22Rv1 (cell line): ENCODE results near the gene ALDH16A1.

Experiments used
- H3K27ac ChIP-seq: fragments of 450-650 bp; 2 replicates; pipeline ENCODE4 v1.5.1; 2017
- CTCF ChIP-seq: fragments of 450-650 bp; IDR thresholded peaks from 2 replicates; pipeline ENCODE4 v1.5.1; 2017; ENCODE audit warnings: mild to moderate bottlenecking
- ZFX ChIP-seq: fragments of 450-650 bp; IDR thresholded peaks from 2 replicates; pipeline ENCODE4 v1.6.1; 2017; ENCODE audit warnings: antibody characterized with exemption, borderline replicate concordance

The ALDH16A1 gene

GRCh38 chr19:49461656-49462055 lies 8.6 kb downstream of the ALDH16A1 start:
- TF ChIP-seq ZFX (no peak), CTCF (no peak)
- H3K27ac ChIP-seq = no peak overlapping the region

GRCh38 chr19:49462492-49462891 lies 9.5 kb downstream of the ALDH16A1 start:
- no peak for TF ChIP-seq CTCF
- no peak for TF ChIP-seq ZFX

GRCh38 chr19:49463960-49464740 lies 11.1 kb downstream of the ALDH16A1 start:
- TF ChIP-seq ZFX (no peak), CTCF (no peak)
- no peak overlapping the region for H3K27ac ChIP-seq

More at GRCh38 chr19:49462492-49462891, 9.5 kb downstream of the ALDH16A1 start:
- H3K27ac ChIP-seq = no peak overlapping the region

DNA sequence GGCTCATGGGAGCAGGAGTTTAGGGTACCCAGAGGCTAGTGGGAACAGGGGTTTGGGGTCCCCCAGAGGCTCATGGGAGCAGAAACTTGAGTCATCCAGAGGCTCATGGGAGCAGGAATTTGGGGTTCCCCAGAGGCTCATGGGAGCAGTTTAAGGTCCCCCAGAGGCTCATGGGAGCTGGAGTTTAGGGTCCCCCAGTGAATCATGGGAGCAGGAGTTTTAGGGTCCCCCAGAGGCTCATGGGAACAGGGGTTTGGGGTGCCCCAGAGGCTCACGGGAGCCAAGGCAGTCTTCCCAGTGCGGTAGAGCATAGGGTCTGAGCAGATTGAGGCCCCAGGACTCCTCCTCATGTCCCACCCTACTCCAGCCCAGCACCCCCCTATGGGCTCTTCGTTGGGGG lies 12.3 kb downstream of the ALDH16A1 start:
- TF ChIP-seq CTCF (no peak), ZFX (no peak)
- H3K27ac ChIP-seq = no peak overlapping the region

DNA sequence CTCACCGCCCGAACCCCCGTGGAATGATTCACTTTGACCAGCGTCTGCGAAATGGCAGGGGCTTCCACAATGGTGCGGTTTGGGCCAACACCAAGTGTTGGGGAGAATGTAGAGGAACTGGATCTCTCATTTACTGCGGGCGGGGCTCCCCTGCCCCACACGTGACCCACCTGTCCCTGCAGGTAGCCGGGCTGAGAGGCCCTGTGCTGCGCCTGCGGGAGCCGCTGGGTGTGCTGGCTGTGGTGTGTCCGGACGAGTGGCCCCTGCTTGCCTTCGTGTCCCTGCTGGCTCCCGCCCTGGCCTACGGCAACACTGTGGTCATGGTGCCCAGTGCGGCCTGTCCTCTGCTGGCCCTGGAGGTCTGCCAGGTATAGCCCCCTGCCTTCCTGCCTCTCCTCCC lies 15.2 kb downstream of the ALDH16A1 start:
- peak overlapping the region; percentile 67 for H3K27ac ChIP-seq
- no peak for TF ChIP-seq CTCF
- no peak for TF ChIP-seq ZFX

DNA sequence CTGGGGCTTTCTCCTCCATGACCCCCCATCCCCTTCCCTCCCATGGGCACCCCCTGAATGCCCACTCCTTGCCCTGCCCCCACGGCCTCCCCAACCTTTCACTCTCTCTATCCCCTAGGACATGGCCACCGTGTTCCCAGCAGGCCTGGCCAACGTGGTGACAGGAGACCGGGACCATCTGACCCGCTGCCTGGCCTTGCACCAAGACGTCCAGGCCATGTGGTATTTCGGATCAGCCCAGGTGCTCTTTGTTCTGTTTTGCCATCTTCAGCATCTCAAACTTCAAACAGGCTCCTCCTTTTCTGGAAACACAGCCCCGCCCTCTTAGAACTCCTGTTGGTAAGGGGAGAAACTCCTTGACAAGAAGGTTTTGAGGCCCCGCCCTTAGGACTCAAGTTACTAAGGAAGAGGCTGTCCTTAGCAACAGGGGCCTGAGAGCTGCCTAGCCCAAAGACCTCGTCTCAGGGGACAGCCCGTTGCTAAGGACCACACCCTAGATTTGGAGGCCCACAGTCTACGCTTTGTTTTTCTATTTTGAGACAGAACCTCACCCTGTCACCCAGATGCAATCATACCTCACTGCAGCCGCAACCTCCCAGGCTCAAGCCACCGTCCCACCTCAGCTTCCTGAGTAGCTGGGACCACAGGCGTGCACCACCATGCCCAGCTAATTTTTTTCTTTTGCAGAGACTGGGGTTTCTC lies 15.9 kb downstream of the ALDH16A1 start:
- no peak for TF ChIP-seq CTCF
- H3K27ac ChIP-seq = peak overlapping the region; percentile 67
